ENCODE results near the gene SLC48A1.

Gene SLC48A1

GRCh38 chr12:47744778-47745436, 28.1 kb upstream of the SLC48A1 start:
- DNase-seq: no peak

GRCh38 chr12:47745485-47746041, 27.5 kb upstream of the SLC48A1 start:
- DNase-seq: no peak

- DNase-seq: no peak
These were observed 27.0 kb upstream of the SLC48A1 start for GRCh38 chr12:47746073-47746472.

- DNase-seq: no peak
These were observed 26.5 kb upstream of the SLC48A1 start for GRCh38 chr12:47746523-47746922.

- DNase-seq: no peak
These were observed 25.9 kb upstream of the SLC48A1 start for GRCh38 chr12:47747126-47747525.

DNA sequence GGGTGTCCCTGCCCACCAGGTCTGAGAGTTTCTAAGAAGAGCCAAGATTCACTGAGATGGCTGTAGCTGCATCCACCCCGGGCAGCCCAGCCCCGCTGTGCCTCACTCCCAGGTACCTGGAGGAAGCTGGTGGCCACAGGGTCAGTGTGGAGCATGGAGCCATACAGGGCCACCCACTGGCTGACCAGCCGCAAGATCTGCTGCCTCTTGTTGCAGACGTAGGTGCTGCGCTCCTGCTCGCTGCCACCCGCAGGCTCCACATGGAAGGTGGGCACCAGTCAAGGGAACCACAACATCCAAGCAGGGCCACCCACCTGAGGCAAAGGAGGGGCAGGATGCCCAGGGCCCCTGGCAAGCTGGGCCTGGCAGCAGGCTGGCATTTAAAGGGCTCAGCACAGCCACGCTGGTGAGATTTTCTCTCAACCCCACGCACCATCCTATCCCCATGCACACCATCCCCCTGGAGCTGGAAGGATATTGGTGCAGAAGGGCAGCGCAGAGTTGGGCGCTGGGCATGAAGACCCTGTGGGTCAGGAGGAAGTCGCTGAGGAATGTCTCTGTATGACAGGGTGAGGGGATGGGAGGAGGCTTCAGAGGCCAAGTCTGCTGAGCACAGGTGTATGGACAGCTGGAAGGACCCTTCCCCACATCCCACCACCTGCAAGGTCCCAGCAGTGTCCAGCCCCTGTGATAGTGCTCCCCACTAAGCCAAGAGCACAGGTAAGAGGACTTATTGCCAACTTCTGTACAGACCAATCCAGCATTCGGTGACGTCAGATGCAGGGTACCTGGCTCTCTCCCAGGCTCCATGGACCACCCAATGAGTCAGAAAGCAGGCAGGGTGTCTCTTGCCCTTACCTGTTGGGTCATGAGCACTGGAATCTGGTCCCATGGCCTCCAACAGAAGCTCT, 25.2 kb upstream of the SLC48A1 start:
- no peak for DNase-seq

DNA sequence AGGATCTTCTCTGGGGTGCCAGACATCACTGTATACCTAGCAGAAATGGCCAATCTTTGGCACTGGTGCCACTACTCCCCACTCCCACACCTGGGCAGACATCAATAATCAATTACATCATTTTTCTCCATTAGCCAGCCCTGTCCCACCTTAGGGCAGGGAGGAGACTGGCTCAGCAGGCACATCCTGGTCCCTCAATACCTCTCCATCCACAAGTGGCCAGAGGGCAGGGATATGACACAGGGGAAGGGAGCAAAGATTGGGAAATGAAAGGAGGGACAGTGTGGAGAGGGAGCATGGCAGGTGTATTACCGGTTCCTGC, 24.6 kb upstream of the SLC48A1 start:
- DNase-seq: no peak

DNA sequence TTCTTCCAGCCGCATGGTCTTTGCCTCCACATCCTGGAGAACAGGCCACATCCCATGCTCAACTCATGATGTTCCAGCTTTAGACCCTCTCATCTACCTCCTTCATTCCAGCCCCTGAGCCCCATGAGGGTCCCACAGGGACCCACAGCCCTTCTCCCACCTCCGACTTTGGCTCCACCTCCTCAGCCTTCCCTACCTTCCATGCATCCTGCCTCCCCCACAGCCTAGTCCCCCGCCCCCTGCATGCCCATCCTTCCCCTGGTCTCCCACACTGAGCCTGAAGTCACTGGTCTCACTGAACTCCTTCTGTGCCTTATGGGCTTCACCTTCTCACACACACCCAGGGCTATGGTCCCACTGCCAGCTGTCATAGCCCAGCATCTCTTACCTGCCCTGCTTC, 24.1 kb upstream of the SLC48A1 start:
- no peak for DNase-seq

- no peak for DNase-seq
These were observed 22.7 kb upstream of the SLC48A1 start for GRCh38 chr12:47750229-47750798.

GRCh38 chr12:47750916-47751470, 22.0 kb upstream of the SLC48A1 start:
- no peak for DNase-seq

DNA sequence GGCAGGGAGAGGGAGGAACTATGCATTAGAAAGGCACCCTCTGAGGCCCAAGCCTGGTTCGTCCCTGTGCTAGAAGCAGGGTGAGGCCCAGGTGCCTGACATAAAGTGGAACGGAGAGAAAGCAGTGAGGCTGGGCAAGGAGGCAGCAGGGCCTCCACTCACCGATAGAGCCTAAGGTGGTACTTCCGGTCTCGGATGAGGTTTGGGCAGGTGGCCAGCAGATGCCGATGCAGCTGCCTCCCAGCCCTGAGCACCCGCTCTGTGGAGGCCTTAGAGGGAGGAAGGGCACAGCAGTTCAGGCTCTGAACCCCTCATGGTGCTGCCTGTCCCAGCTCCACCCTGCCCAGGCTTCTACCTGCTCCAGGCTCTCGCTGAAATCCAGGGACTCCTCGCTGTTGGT, 21.5 kb upstream of the SLC48A1 start:
- DNase-seq: no peak

DNA sequence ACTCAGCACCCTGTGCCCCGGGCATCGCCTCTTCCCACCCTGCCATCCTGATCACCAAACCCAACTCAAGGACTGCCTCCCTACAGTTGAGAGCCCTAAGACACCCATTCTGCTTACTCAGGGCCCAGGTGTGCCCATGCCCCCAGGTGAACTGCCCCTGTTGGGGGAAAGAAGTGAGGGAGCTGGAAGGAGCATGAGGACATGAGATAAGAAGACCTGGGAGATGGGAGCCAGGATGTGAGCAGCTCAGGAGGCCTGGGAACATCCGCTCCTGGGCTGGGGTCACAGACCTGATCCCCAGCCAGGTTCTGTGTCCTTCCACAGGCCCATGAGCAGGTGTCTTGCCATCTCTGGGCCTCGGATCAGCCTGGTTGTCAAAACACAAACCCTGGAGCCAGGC, 20.9 kb upstream of the SLC48A1 start:
- DNase-seq: no peak

DNA sequence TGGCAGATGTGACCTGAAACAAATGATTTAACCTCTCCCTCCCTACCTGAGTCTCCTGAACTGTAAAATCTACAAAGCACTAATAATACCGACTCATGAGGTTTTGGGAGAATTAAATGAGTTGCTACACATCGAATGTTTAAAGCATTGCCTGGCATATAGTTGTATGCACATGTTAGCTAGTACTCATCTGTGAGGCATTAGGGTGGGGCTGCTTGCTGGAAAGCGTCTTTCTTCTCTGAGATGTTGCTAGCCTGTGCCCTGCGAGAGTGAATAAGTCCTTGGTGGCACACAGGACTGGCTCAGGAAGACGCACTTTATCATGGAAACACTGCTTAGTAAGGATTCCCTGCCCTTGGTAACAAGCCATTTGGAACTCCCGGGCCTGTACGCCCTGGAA, 20.5 kb upstream of the SLC48A1 start:
- DNase-seq: no peak

DNA sequence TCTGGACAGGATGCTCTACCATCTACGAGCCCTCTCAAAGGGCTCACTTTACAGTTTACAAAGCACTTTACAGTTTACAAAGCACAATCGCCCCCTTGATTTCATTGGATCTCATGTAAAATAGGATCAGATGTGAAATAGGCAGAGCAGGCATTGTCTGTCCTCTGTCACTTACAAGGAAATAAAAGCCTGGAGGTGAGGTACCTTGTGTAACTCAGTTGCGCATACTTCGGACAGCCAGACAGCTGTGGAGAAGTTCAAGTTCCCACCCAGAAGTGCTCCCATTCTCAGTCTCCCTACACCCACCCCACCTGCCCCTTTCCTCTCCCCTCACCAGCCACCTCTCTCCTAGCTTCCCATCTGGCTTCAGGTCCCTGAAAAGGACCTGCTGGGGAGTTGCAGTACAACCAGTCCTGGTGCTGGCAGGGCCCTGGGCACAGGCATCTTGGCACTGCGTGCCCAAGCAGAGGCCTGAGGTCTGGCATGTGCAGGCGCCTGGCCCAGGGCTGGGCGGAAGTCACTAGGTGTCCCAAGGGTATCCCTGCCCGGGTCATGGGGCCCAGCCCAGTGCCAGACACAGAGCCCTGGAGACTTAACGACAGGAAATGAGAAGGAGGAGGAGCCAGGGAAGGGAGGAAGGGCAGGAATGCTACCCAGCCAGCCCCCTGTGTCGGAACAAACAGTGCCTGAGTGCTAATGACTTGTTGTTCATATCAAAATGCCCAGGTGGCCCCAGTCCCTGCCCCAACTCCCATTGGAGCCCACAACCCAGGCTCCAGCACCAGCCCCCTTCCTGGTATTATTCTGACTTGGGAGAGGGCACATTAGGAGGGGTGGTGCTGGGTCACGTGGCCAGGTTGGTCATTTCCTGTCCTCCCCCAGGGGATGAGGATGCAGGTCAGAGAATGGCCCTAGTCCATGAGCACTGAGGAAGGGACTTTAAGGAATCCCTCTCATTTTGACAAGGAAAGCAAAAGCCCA, 19.7 kb upstream of the SLC48A1 start:
- no peak for DNase-seq

- DNase-seq: no peak
These were observed 18.9 kb upstream of the SLC48A1 start for GRCh38 chr12:47754126-47754525.

- DNase-seq: no peak
These were observed 18.2 kb upstream of the SLC48A1 start for GRCh38 chr12:47754881-47755280.

GRCh38 chr12:47755655-47756562, 17.1 kb upstream of the SLC48A1 start:
- no peak for DNase-seq

GRCh38 chr12:47757364-47757839, 15.6 kb upstream of the SLC48A1 start:
- no peak for DNase-seq

DNA sequence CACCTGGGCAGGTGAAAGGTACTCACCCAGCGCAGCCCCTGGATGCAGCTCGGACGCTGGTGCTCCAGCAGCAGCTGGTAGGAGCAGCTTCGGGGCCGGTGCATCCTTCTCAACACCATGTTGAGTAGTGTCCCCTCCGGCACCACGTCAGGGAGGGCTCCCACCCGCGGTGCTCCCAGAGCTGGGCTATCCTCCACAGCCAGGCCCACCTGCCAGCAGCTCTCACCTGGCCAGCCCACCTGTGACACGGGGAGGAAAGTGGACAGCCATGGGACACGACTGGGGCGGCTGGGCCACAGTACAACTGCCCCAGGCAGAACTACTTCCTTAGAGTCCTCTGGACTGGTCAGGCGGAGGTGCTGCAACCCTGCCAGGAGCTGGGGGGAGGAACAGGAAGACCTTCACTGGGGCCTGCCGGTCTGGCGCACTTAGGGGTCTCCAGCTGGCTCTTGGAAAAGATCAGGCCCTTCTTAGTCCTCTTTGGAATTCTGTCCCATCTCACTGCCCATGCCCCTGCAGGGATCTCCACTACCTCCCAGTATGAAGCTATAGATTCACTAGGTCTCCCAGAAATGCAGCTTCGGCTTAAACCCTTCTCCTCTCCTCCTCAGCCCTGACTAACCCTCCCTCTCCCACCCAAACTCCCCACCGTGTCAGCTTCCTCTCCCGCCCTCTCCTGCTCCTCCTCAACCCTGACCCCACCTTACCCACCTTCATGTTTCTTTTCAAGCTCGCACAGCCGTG, 15.0 kb upstream of the SLC48A1 start:
- DNase-seq: no peak

- no peak for DNase-seq
These were observed 14.5 kb upstream of the SLC48A1 start for GRCh38 chr12:47758584-47758833.
